Mucosa of descending colon (tissue), 3 donors: ENCODE results near the gene CD22. TPM values are rescaled to one million over a fixed set of nuclear protein-coding genes. Genes with fewer than 3 reads are reported as not detected.
A peak's percentile ranks its signal among the peaks of the same experiment; 100 is the strongest.

Source experiments
- ATAC-seq: fragments of 200-7000 bp; cut with Tn5 transposase; one replicate; pipeline ENCODE4 v1.9.1; 2020; ENCODE audit warnings: mild to moderate bottlenecking, moderate library complexity
- DNase-seq, 3 donors: peaks; one replicate each; pipeline ENCODE4 v3.0.0-alpha.2; 2020
- H3K36me3 ChIP-seq: fragments of 200-600 bp; one replicate; pipeline ENCODE4 v1.8.0; 2021; ENCODE audit warnings: low read depth, mild to moderate bottlenecking
- H3K4me1 ChIP-seq: fragments of 200-600 bp; one replicate; pipeline ENCODE4 v1.8.0; 2021; ENCODE audit warnings: low read depth, mild to moderate bottlenecking
- H3K4me3 ChIP-seq: fragments of 200-600 bp; one replicate; pipeline ENCODE4 v1.8.0; 2021; ENCODE audit warnings: mild to moderate bottlenecking
- H3K9me3 ChIP-seq: fragments of 200-600 bp; one replicate; pipeline ENCODE4 v1.8.0; 2021; ENCODE audit warnings: mild to moderate bottlenecking
- CTCF ChIP-seq: fragments of 200-600 bp; IDR thresholded peaks from one replicate; pipeline ENCODE4 v1.8.0; 2022; ENCODE audit warnings: antibody characterized with exemption, mild to moderate bottlenecking
- intact Hi-C, 2 donors: fragments of 100-400 bp; cut with DNase I in 1 of 2; cut with micrococcal nuclease in 1 of 2; formaldehyde crosslinking; loops; one replicate each; pipeline versions ENCODE4 v1.11.0 to v1.11.1; 2022; cut with DNase I, micrococcal nuclease
- total RNA-seq, 3 donors: library from RNA; stranded (reverse); fragmentation: NEBNext Ultra II Directional in 2 of 3; extraction: Animal tissue kit (Norgen Biotek cat#: 25700) in 2 of 3; gene quantifications; one replicate each; pipeline versions ENCODE4 v1.2.1 to v1.2.4, GENCODE V29; 2021 to 2023
- donor health status: DM: no; HTN: no; CAD: no; lungs with moderate emphysema.
- donor health status: DM: no; HTN: no; CAD: no.
- donor health status: DM: no; HTN: yes; CAD: no.

The CD22 gene
- total RNA-seq, 3 donors from 2014 or later: 2.2 to 5.7 (median 4.1) TPM

GRCh38 chr19:35349614-35350521, 20.9 kb downstream of the CD22 start:
- peak in 1 of 3 donors; percentile 47 for DNase-seq
- intact Hi-C loops: loop anchor here in 1 of 2 donors (10.0 kb wide), 1 partner anchor 145 kb away; the partner anchor contains the start of gene KRTDAP
- Histone ChIP-seq H3K4me3 (no peak overlapping the region), H3K4me1 (no peaks in the 10 kb centered on the region), H3K9me3 (no peaks in the 10 kb centered on the region), H3K36me3 (no peaks in the 10 kb centered on the region)
- no peak for TF ChIP-seq CTCF
- ATAC-seq: no peak

GRCh38 chr19:35350591-35350990, 21.6 kb downstream of the CD22 start:
- H3K4me1 ChIP-seq: no peaks in the 10 kb centered on the region
- no peak for ATAC-seq
- H3K36me3 ChIP-seq: no peaks in the 10 kb centered on the region
- DNase-seq: peak in 1 of 3 donors; percentile 44
- no peaks in the 10 kb centered on the region for H3K9me3 ChIP-seq
- intact Hi-C loops: loop anchor here in 1 of 2 donors (10.0 kb wide), 1 partner anchor 144 kb away; the partner anchor contains the start of gene KRTDAP
- TF ChIP-seq CTCF: no peak
- no peak overlapping the region for H3K4me3 ChIP-seq

GRCh38 chr19:35351411-35352176, 22.6 kb downstream of the CD22 start:
- intact Hi-C loops: loop anchor here in 1 of 2 donors (10.0 kb wide), 1 partner anchor 143 kb away; the partner anchor contains the start of gene KRTDAP
- DNase-seq: peak in 1 of 3 donors; percentile 46
- ATAC-seq: no peak
- Histone ChIP-seq H3K4me1 (no peaks in the 10 kb centered on the region), H3K9me3 (no peaks in the 10 kb centered on the region), H3K36me3 (no peaks in the 10 kb centered on the region), H3K4me3 (no peak overlapping the region)
- TF ChIP-seq CTCF: no peak

- intact Hi-C loops: loop anchor here in 1 of 2 donors (10.0 kb wide), 1 partner anchor 143 kb away; the partner anchor contains the start of gene KRTDAP
These were observed 23.1 kb downstream of the CD22 start for GRCh38 chr19:35352177-35352447.

More at GRCh38 chr19:35352177-35352447, 23.1 kb downstream of the CD22 start:
- no peak for TF ChIP-seq CTCF
- no peak overlapping the region for H3K4me3 ChIP-seq
- ATAC-seq (no peak), DNase-seq (peak in 1 of 3 donors; percentile 38)
- H3K9me3 ChIP-seq: no peaks in the 10 kb centered on the region
- H3K36me3 ChIP-seq: no peaks in the 10 kb centered on the region
- H3K4me1 ChIP-seq: no peaks in the 10 kb centered on the region
